ENCODE measurements around the gene CPSF6.

CPSF6 gene

DNA sequence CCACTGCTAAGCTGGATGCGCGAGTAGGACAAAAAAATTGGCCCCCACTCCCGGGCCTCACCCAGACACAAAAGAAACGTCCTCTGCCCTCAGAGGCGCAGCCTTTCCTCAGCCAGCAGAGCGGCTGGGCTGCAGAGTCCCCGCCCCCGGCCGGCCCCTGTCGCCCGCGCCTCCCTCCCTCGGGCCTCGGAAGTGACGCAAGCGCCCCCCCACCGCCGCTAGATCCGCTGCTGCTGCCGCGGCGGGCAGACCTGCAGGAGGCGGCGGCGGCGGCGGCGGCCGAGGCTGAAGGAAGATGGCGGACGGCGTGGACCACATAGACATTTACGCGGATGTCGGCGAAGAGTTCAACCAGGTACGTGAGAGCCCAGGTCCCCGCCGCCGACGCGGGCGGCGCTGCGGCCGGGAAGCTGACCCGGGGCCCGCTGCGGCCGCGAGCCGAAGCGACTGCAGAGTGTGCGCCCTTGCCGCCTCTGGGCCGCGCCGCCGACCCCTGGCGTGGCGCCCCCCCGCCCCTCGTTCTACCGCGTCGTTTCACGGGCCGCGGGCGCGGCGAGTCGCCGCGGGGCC lies at the start of gene CPSF6:
TSS of gene CPSF6 (plus strand) at position 218 of the 570 bp plus-strand sequence. CDS start at position 296, 78 bp downstream.
- peak; percentile 23; the same call in 1 of the 2 replicates for TF ChIP-seq GATA2 (IDR thresholded peaks at IDR 0.05; ENCODE audit: low read depth, low read length)
- TF ChIP-seq GATA3 (IDR thresholded peaks at IDR 0.05; ENCODE audit: low read depth, low read length) = no peak

- TF ChIP-seq GATA3 (IDR thresholded peaks at IDR 0.05; ENCODE audit: low read depth, low read length) (no peak), GATA2 (IDR thresholded peaks at IDR 0.05; ENCODE audit: low read depth, low read length) (no peak)
These were observed 42.8 kb upstream of the CPSF6 start for GRCh38 chr12:69196302-69197288.

DNA sequence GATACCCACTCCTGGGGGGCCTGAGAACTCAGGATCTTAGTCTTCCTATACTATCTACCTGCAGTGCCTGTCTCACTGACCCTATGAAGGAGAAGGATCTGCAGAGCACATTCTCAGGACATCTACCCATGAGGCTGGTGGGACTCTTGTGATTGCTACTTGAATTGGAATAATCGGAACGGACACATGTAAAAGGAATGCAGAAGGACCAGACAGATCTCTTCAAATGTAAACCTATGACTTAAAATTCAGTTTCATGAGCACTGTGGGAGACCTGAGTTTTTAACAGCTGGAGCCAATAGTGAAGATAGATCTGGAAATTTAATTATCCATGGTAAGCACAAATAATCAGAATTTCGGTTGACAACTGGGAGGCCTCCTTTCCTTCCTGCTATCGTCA lies 35.2 kb upstream of the CPSF6 start:
- TF ChIP-seq GATA2 (IDR thresholded peaks at IDR 0.05; ENCODE audit: low read depth, low read length) (no peak), GATA3 (IDR thresholded peaks at IDR 0.05; ENCODE audit: low read depth, low read length) (no peak)

DNA sequence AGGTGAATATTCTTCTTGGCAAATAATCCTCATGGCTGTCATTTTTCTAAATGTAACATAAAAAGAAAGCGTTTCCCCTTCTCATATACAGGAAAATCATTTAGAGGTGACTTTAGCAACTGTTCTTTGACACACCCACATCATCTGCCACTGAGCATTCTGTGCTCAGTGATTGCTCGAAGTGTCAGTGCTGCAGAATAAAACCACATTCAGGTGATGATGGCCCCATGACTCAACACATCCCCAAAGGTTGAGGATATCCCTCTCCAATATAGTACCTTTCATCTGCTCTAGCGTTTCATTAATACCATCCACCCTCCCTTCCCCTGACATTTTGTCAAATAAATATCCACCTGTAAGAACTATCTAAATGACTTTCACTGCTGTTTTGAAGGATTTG lies 28.7 kb upstream of the CPSF6 start:
- TF ChIP-seq GATA2 (IDR thresholded peaks at IDR 0.05; ENCODE audit: low read depth, low read length) (no peak), GATA3 (IDR thresholded peaks at IDR 0.05; ENCODE audit: low read depth, low read length) (no peak)

DNA sequence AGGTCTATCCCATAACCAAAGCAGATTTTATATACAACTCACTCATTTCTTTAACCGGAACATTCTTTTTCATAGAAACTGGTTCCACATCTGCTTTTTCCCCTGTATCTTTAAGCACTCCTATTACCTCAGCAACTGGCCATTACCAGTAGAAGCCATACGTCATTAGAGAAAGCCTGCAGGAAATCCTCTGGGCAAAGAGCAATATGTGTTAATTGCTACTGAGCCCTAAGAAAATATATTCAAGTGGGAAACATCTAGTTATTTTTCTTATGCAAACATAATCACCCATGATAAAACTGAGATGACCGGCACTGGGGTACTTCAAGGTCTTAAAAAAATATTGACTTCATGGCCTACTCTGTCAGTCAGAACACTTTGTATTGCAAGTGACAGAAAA lies 28.2 kb upstream of the CPSF6 start:
- no peak for TF ChIP-seq GATA3 (IDR thresholded peaks at IDR 0.05; ENCODE audit: low read depth, low read length)
- TF ChIP-seq GATA2 (IDR thresholded peaks at IDR 0.05; ENCODE audit: low read depth, low read length) = no peak

DNA sequence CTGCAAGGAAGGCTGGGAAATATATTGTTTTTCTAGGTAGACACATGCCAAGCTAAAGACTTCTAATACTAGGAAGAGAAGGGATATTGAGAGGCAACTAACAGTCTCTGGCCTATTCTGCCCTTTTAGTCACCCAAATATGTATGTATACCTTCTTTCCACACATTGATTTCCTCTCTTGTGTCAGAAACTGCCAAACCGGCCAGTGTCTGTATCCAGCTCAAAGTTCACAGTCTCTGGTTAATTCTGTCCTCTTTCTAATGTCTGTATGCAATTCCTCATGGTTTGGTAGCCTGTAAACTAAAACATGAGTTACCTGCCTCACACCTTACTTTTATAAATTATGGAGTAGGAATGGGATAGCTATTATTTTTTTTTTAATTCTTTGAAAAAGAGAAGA lies 25.2 kb upstream of the CPSF6 start:
- no peak for TF ChIP-seq GATA2 (IDR thresholded peaks at IDR 0.05; ENCODE audit: low read depth, low read length)
- no peak for TF ChIP-seq GATA3 (IDR thresholded peaks at IDR 0.05; ENCODE audit: low read depth, low read length)

- TF ChIP-seq GATA2 (IDR thresholded peaks at IDR 0.05; ENCODE audit: low read depth, low read length) = no peak
These were observed 14.0 kb upstream of the CPSF6 start for GRCh38 chr12:69225251-69225910.

- TF ChIP-seq GATA3 (IDR thresholded peaks at IDR 0.05; ENCODE audit: low read depth, low read length) (no peak), GATA2 (IDR thresholded peaks at IDR 0.05; ENCODE audit: low read depth, low read length) (no peak)
These were observed 7.9 kb upstream of the CPSF6 start for GRCh38 chr12:69231479-69231878.

DNA sequence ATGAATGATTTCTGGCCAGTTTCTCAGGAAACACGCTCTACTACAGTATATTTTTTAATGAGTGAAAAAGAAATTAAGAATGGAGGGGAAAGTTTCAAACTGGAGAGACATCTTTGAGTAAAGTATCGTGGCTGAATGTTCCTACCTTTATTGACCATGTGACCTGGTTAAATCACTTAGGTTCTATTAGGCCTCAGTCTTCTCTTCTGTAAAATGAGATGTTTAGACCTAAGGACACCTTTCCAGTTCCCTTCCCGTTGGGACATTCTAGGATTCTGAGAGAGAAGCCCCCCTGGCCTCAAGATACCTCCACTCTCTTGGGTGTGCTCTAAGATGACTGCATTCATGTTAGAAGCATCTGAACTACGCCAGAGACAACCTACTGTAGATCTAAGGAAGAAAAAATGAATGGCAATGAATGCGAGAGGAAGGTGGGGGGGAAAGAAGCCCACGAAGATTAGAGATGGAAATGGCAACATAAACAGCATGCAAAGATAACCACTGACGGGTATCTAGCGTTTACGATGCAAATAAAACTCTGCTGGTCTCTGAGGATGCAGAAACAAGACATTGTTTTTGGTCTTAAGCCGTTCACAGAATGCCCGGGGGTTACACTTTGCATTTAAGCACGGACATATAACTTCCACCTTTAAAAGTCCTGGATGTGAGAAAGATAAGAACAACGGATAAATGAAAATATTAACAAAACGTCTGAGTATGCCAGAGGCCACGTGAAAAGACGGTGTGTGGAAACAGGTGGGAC lies 599 bp upstream of the CPSF6 start:
- TF ChIP-seq GATA2 (IDR thresholded peaks at IDR 0.05; ENCODE audit: low read depth, low read length) (no peak), GATA3 (IDR thresholded peaks at IDR 0.05; ENCODE audit: low read depth, low read length) (no peak)

- TF ChIP-seq GATA3 (IDR thresholded peaks at IDR 0.05; ENCODE audit: low read depth, low read length) = no peak
- no peak for TF ChIP-seq GATA2 (IDR thresholded peaks at IDR 0.05; ENCODE audit: low read depth, low read length)
These were observed 707 bp downstream of the CPSF6 start for GRCh38 chr12:69239922-69240630.

DNA sequence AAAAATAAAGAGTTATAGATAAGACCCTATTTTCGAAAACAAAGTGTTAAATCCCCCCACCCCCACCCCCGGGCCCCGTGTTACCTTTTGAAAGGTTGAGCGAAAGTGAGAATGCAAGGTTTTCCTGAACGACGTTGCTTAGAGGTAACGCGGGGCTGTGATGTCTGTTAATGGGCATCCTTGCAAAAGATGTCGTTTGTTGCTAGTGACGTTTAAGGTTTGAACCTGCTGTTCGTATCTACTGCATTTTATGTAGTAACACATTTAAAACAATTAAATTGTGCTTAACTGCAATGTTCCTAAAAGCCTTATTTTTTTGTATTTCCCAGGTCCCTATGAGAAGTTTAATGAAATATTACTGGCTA lies 1.2 kb downstream of the CPSF6 start:
- TF ChIP-seq GATA2 (IDR thresholded peaks at IDR 0.05; ENCODE audit: low read depth, low read length) = no peak
- no peak for TF ChIP-seq GATA3 (IDR thresholded peaks at IDR 0.05; ENCODE audit: low read depth, low read length)

- TF ChIP-seq GATA2 (IDR thresholded peaks at IDR 0.05; ENCODE audit: low read depth, low read length) (no peak), GATA3 (IDR thresholded peaks at IDR 0.05; ENCODE audit: low read depth, low read length) (no peak)
These were observed 2.2 kb downstream of the CPSF6 start for GRCh38 chr12:69241438-69242092.

Data from SH-SY5Y (cell line).